ENCODE data around the gene PCOLCE2.

PCOLCE2 gene

GRCh38 chr3:142866841-142867631 is 21.8 kb downstream of the PCOLCE2 start:
- no peak for DNase-seq (ENCODE audit: low read depth, low spot score)

GRCh38 chr3:142863930-142864920 is 24.7 kb downstream of the PCOLCE2 start:
- no peak for DNase-seq (ENCODE audit: low read depth, low spot score)

DNA sequence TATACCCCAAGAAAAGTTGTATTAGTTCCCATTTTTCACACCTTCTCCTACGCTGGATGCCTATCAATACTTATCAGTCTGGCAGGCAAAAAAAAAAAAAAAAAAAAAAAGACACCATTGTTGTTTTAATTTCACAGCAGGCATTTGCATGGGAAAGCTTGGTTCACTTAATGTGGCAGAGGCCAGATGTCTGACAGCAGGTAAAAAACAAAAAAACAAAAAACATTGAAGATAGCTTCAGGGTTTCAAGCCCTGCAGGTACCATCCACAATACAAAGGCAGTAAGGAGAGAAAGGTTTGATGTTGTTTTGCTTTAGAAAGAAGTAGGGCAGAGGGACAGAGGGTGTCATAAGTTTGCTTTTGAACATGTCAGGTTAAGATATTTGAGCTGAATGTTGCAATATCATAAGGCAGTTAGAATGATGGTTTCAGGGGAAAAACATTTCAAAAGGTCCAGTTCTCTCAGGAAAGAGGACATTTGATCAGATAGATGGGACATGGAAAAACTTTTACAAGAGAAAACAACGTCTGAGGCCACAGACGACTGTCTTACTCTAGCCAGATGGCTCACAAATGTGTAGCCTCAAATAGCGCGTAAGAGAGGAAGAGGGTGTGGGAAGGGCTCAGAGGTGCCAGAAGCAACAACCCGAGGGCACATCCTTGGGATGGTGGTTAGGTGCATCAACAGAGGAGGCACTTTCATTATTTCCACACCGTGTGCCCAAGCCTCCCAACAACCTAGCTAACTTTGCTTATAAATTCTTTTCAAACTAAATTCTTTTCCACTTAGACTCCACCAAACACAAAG is 25.7 kb downstream of the PCOLCE2 start:
- DNase-seq (ENCODE audit: low read depth, low spot score), result peak; percentile 54

DNA sequence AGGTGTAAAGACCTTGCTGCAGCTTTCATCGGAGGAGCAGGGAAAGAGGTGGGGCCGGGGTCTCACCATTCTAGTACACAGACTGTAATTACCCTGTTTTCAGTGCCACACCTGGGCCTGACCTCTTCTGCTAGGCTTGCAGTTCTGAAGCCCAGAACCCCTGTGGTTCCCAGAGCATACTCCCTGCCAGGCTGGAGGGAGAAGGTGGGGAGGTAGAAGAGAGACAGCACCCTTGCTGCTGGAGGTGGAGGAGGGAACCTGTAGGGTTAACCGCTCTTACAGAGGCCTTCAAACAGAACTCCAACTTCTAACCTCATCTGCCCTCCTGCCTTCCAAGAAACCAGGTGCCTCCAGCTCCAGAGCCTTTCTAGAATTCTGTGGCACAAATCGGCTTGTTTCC is 27.0 kb downstream of the PCOLCE2 start:
- no peak for DNase-seq (ENCODE audit: low read depth, low spot score)

- DNase-seq (ENCODE audit: low read depth, low spot score), result no peak
Observed at GRCh38 chr3:142858043-142858442, 30.8 kb downstream of the PCOLCE2 start.

DNA sequence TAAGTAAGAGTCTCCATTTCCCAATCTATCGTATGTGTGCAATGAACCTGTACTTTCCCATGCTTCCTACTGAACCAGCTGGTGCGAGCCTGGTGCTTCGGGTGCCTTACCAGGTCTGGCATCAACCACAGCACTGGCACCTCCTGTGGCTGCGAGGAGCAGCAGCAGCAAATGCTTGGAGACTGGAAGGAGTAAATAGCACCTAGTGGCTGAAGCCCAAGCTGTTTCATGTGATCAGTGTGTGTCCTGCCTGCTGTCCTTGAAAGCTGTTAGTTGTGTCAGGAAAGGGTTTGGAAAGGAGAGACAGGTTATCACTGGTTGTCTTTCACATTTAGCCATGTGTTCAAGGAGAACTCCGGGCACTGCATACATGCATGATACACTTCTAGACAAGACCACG is 31.8 kb downstream of the PCOLCE2 start:
- DNase-seq (ENCODE audit: low read depth, low spot score), result peak; percentile 20

DNA sequence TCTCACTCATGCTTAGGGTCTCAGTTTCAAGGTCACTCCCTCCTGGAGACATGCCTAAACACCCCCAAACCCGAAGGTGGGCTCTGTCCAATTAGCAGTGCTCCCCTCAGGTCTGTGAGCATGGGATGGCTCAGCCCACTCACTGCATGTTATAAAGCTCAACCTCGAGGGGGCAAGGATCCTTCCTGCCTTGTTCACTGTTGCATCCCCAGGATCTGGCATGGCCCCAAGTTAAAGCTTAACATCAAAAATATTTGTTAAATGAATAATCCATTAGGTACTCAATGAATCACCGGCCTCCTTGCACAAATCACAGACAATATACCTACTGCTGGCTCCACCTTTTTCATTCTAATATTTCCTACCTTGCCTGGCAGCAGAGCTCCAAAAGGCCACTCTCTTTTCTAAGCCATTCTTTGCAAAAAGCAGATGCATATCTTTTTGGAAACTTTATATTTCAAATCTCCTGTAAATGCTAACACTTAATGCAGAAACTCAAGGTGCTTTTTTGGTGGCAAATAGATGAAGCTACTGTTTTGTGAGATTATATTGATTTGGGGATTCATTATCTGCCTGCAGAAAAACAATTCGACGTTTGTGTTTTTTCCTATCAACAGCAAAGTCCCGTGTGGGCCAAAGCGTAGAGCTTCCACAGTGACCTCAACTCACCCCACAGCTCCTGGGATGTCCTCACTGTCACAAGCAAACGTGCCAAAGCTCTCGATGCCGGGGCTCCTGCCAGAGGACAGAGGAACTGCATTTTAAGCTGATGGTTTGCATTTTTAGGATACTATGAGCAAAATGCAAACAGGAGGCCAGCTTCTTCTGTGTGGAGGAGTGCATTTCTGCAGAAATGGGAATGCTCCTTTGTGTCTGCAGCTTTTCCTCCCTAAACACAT is 35.4 kb downstream of the PCOLCE2 start:
- peak; percentile 71 for DNase-seq (ENCODE audit: low read depth, low spot score)

GRCh38 chr3:142852009-142852408 is 36.9 kb downstream of the PCOLCE2 start:
- no peak for DNase-seq (ENCODE audit: low read depth, low spot score)

- DNase-seq (ENCODE audit: low read depth, low spot score), result peak; percentile 77
Observed at GRCh38 chr3:142850395-142851023, 38.4 kb downstream of the PCOLCE2 start.

DNA sequence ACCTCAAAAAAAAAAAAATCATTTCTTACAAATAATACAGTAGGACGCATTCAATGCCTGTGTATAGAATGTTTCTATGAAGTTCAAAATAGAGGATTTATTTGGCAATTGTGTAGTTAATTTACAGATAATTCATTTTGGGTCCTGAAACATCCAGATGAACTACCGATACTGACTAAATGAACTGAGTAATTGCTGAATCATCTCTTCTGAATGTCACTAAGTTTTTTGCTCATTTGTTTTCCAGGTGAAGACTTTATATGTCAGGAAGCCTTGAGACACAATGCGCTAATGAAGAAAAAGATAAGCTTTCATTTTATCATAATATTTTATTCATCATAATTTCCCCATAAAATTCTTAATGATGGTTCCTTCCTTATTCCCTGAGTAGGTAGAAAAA is 39.7 kb downstream of the PCOLCE2 start:
- DNase-seq (ENCODE audit: low read depth, low spot score), result no peak

GRCh38 chr3:142846779-142847577 is 41.9 kb downstream of the PCOLCE2 start:
- no peak for DNase-seq (ENCODE audit: low read depth, low spot score)

DNA sequence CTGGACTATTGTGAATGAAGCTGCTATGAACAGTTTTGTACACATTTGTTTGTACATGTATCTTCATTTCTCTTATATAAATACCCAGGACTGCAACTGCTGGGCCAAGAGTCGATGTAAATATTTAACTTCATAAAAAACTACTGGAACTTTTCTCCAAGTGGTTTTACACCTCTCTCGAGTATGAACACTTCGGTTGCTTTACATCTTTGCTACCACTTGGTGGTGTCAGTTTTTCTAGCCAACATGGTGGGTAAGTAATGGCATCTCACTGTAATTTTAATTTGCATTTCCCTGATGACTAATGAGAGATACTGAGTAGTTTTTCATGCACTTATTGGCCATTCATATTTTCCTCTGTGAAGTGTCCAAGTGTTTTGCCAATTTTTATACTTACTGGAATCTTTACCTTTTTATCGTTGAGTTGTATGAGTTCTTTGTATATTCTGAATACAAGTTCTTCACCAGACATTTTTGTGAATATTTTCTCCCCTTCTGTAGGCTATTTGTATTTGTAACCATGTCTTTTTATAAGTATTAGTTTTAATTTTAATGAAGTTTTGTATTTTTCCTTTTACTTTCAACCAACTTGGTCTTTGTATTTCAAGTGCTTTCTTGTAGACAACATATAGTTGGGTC is 44.4 kb downstream of the PCOLCE2 start:
- DNase-seq (ENCODE audit: low read depth, low spot score), result peak; percentile 36

- DNase-seq (ENCODE audit: low read depth, low spot score), result no peak
Observed at GRCh38 chr3:142839831-142840230, 49.1 kb downstream of the PCOLCE2 start.

GRCh38 chr3:142837526-142837925 is 51.4 kb downstream of the PCOLCE2 start:
- no peak for DNase-seq (ENCODE audit: low read depth, low spot score)

GRCh38 chr3:142828703-142829305 is 60.1 kb downstream of the PCOLCE2 start:
- peak; percentile 90 for DNase-seq (ENCODE audit: low read depth, low spot score)

GRCh38 chr3:142819179-142819578 is 69.7 kb downstream of the PCOLCE2 start:
- DNase-seq (ENCODE audit: low read depth, low spot score), result no peak

- no peak for DNase-seq (ENCODE audit: low read depth, low spot score)
Observed at GRCh38 chr3:142818651-142819050, 70.2 kb downstream of the PCOLCE2 start.

GRCh38 chr3:142817897-142818296 is 71.0 kb downstream of the PCOLCE2 start:
- DNase-seq (ENCODE audit: low read depth, low spot score), result no peak
